Panc1 (cell line): ENCODE measurements around the gene HOTAIR.

Source experiments
- SIN3A ChIP-seq: IDR thresholded peaks from 2 replicates; pipeline ENCODE4 v1.6.1; 2012; ENCODE audit warnings: low read depth, mild to moderate bottlenecking, low read length, moderate library complexity, borderline replicate concordance; ENCODE audit not compliant: insufficient read depth
- TF ChIP-seq, protein P1 (sequence below): fragments of 450-650 bp; IDR thresholded peaks from 2 replicates; pipeline ENCODE4 v1.5.1; 2017; ENCODE audit warnings: mild to moderate bottlenecking

DNA sequence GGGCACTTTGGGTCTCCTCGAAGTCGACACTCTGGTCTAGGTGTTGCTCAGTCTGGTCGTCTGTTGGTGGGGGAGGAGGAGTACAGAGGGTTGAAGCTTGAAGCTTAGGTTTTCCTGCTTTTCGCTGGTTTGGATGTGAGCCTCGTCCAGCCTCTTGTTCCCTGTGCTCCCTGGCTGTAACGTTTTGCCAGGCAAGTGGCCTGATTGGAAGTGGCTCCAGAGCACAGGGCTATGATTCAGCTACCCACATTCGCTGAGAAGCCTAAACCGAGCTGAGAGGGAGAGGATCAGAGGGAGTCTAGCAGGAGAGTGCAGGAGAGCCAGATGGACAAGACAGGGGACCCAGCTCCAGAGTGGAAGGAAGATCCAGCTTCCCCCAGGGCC lies 16.3 kb upstream of the HOTAIR start:
- TF ChIP-seq, protein P1, sequence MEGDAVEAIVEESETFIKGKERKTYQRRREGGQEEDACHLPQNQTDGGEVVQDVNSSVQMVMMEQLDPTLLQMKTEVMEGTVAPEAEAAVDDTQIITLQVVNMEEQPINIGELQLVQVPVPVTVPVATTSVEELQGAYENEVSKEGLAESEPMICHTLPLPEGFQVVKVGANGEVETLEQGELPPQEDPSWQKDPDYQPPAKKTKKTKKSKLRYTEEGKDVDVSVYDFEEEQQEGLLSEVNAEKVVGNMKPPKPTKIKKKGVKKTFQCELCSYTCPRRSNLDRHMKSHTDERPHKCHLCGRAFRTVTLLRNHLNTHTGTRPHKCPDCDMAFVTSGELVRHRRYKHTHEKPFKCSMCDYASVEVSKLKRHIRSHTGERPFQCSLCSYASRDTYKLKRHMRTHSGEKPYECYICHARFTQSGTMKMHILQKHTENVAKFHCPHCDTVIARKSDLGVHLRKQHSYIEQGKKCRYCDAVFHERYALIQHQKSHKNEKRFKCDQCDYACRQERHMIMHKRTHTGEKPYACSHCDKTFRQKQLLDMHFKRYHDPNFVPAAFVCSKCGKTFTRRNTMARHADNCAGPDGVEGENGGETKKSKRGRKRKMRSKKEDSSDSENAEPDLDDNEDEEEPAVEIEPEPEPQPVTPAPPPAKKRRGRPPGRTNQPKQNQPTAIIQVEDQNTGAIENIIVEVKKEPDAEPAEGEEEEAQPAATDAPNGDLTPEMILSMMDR: no peak
- no peak for TF ChIP-seq SIN3A
